22Rv1 (cell line): Measurements from ENCODE around the gene MBP.

Experiments
- H3K27ac ChIP-seq: fragments of 450-650 bp; 2 replicates; pipeline ENCODE4 v1.5.1; 2017
- ZFX ChIP-seq: fragments of 450-650 bp; IDR thresholded peaks from 2 replicates; pipeline ENCODE4 v1.6.1; 2017; ENCODE audit warnings: antibody characterized with exemption, borderline replicate concordance
- TF ChIP-seq, protein P1 (sequence below): fragments of 450-650 bp; IDR thresholded peaks from 2 replicates; pipeline ENCODE4 v1.5.1; 2017; ENCODE audit warnings: mild to moderate bottlenecking

MBP gene

DNA sequence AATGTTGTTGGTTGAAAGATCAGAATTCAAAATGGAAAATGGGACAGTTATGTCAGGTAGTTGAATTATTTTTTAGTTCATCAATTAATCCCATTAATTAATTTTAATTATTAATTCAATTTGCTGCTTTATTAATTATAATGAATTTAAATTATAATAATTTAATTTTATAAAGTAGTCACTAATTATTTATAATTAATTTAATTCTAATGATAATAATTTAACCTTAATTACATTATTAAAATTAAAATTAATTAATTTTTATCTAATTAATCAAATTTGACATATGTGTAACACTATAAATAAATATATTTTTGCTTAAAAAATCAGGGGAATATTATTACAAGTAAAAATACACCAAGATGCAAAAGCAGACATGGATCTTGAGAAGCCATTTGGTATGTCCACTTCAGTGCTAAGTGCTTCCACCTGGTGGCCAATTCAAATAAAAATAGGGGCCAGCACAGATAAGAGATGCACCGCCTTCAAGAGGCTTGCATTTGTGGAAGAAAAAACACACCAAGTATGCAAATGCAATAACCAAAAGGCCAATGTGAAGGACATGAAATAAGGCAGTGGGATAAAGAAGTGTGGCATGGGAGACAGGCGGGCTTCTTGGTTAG lies 73.2 kb downstream of the MBP start:
- H3K27ac ChIP-seq, result no peak overlapping the region

DNA sequence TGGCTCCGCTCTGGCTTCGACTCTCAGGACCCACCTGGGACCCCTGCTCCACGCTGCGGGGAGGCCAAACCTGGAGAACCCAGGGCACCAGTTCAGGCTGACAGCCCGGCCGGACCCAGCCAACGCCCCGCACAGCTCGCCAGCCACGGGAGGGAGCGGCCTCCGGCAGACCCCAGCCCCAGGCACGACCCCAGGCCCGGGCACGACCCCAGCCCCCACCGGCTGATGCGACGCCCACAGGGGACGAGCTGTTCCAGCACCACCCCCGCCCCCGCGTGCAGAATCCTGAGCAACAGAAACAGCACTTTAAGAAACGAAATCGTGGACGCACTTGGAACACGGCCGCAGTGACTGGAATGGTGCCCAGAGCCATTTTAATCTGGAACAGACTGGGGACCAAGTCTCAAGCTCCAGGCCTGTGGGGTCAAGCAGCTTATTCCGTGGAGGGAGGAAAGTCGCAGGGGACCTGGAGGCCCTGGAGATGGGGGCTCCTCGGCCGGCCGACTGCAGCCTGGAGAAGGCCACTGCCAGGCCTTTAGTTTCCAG lies 74.2 kb downstream of the MBP start:
- no peak for TF ChIP-seq ZFX
- TF ChIP-seq, protein P1, sequence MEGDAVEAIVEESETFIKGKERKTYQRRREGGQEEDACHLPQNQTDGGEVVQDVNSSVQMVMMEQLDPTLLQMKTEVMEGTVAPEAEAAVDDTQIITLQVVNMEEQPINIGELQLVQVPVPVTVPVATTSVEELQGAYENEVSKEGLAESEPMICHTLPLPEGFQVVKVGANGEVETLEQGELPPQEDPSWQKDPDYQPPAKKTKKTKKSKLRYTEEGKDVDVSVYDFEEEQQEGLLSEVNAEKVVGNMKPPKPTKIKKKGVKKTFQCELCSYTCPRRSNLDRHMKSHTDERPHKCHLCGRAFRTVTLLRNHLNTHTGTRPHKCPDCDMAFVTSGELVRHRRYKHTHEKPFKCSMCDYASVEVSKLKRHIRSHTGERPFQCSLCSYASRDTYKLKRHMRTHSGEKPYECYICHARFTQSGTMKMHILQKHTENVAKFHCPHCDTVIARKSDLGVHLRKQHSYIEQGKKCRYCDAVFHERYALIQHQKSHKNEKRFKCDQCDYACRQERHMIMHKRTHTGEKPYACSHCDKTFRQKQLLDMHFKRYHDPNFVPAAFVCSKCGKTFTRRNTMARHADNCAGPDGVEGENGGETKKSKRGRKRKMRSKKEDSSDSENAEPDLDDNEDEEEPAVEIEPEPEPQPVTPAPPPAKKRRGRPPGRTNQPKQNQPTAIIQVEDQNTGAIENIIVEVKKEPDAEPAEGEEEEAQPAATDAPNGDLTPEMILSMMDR, result no peak
- H3K27ac ChIP-seq, result no peak overlapping the region

More for the DNA sequence above, 73.2 kb downstream of the MBP start:
- no peak for TF ChIP-seq ZFX
- TF ChIP-seq, protein P1, result peak; percentile 75

DNA sequence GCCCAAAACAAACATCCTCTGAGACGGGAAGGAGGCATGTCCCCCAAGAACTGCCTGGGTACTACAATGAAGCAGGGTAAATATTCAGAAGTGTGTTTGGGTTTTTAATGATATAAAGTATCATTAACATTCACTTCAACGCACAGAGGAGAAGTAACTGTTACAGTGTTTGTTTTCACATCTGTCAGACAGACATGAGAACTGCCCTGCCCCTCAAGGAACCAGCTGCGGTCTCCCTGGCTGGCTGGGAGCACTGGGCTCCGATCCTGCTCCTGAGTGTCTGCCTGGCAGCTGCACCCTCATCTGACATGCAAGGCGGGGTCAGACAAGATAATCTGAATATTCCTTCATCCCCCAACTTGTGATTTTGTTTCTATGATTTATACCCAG lies 75.6 kb downstream of the MBP start:
- TF ChIP-seq ZFX, result no peak
- TF ChIP-seq, protein P1, result no peak
- H3K27ac ChIP-seq, result no peak overlapping the region

DNA sequence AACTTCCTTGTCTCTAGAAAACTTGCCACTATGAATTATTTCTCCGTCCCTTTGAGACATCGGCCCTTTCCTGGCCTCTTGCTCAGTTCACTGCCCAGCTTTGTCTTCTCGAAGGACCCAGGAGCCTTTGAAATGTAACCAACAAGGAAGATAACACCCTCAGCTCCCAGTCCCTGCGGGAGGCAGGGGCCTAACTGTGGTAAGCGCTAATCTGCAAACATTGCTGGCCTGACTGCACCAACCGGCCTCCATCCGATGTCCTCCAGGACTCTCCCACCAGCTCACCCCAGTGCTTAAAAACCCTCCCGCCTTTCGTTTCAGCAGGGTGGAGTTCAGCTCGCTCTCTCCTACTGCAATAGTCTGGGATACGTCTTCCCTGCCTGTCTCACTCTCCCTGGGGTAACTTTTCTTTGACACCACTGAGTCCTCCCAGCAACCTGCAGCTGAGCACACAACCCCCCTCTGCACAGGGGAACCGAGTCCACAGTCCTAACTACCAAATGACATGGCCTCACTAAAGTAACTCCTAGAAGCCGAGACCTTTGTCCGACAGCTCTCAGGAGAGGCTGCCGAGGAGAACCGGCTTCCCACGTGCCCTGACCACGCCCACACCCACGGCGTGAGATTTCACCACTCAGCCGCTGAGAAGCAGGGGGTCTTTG lies 76.1 kb downstream of the MBP start:
- TF ChIP-seq ZFX, result no peak
- TF ChIP-seq, protein P1, result no peak
- no peak overlapping the region for H3K27ac ChIP-seq

DNA sequence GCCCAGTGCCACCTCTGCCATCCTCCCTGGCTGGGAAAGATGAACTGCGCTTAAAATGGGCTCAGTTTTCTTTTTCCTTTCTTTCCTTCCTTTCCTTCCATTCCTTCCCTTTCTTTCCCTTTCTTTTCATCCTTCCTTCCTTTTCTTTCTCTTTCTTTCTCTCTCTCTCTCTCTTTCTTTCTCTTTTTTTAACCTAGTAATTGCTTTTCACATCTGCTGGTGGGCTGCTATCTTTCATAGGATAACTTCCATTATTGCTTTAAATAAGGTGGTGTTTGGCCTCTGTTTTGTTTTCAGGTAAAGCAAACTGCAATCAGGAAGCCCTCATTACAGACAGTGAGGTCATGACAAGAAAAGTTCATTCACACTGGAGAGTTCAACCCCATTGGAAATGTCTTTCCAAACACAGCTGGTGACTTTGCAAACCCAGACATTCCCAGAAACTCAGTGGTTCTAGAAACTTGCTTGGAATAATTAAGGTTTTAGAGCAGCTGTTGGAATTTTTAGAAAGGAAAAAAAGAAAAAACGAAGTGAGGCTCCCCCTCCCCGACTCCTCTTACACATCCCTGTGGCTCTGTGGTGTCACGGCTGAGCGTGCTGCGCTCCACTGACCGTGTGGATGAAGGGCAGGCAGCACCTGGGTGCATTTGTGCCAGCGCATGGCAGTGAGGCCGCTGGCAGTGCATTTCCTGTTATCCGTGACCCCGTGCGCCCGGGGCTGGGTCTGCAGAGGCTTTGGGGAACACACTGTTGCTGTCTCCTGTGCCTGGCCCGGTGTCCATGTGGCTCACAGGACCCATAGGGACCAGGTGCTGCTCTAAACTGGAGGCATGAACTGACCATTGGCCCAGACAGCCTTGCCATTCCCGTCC lies 76.9 kb downstream of the MBP start:
- TF ChIP-seq, protein P1, result no peak
- no peak for TF ChIP-seq ZFX
- no peak overlapping the region for H3K27ac ChIP-seq

DNA sequence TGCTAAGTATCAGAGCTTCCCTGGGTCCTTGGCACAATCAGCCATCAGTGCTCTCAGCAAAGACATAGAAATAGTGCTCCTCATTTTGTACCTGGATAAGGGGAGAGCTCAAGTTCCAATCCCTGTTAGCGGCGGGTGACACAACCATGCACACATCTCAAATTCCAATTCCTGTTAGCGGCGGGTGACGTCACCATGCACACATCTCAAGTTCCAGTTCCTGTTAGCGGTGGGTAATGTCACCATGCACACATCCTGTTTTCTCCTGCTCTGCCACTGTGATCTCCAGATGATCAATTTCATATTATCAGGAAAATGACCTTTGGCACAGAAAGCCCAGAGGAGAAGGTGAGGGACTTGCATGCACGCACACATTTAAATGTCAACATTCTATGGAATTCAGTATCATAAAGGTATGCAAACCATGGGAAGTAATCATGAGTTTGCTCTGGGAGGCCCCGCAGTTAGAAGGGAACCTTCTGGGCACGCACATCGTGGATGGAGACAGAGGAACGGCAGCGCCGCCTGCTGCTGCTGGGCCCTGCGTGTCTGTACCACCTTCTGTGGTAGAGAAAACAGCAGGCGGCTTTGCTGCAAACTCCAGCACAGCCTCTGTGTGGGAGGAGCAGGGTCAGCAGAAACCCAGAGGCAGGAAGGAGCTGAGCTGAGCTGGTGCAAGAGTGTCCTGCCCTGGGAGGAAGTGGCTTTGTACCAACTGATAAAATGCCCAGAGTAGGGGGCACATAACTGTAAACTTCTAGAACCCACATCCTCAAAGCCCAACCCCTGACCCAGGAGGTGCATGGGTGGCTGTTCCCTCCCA lies 77.8 kb downstream of the MBP start:
- H3K27ac ChIP-seq, result no peak overlapping the region
- TF ChIP-seq, protein P1, result no peak
- no peak for TF ChIP-seq ZFX
